K562 (cell line): Measurements from ENCODE around the gene ABT1. TPM values are rescaled to one million over a fixed set of nuclear protein-coding genes. Genes with fewer than 3 reads are reported as not detected.
A peak's percentile ranks its signal among the peaks of the same experiment; 100 is the strongest.

Source experiments
- BRD4 ChIP-seq: fragments of 200-600 bp; sonication (generic); IDR thresholded peaks from 2 replicates; pipeline ENCODE4 v1.6.1; 2017; ENCODE audit warnings: inconsistent platforms
- CBFA2T3 ChIP-seq: fragments of 450-650 bp; IDR thresholded peaks from 2 replicates; pipeline ENCODE4 v1.6.1; 2017
- CREM ChIP-seq: IDR thresholded peaks from 2 replicates; pipeline ENCODE4 v1.6.1; 2014; ENCODE audit warnings: antibody characterized with exemption, low read depth
- FIP1L1 ChIP-seq: fragments of 200-400 bp; formaldehyde crosslinking; IDR thresholded peaks from 2 replicates; pipeline ENCODE4 v1.6.1; 2018; ENCODE audit warnings: mild to moderate bottlenecking, low read depth, low read length; ENCODE audit not compliant: poor library complexity, severe bottlenecking
- FOXK2 ChIP-seq, 2 experiments: fragments of 450-650 bp; IDR thresholded peaks in 1 of 2; conservative IDR thresholded peaks in 1 of 2; 2 replicates each; pipeline ENCODE4 v1.6.1; 2016; ENCODE audit warnings: low read depth in 2 of 2, mild to moderate bottlenecking in 1 of 2
- GTF2B ChIP-seq: IDR thresholded peaks from 2 replicates; pipeline ENCODE4 v1.6.1; 2011; ENCODE audit not compliant: insufficient read length; ENCODE audit errors: extremely low read depth
- HBP1 ChIP-seq: fragments of 450-650 bp; formaldehyde crosslinking; IDR thresholded peaks from 2 replicates; pipeline ENCODE4 v1.4.0; 2022; ENCODE audit warnings: missing genetic modification characterization
- HDAC1 ChIP-seq, 2 experiments: fragments of 450-650 bp; IDR thresholded peaks; 2 replicates each; pipeline ENCODE4 v1.6.1; 2016 to 2017; ENCODE audit warnings: inconsistent platforms in 1 of 2, mild to moderate bottlenecking in 1 of 2, moderate library complexity in 1 of 2
- MLX ChIP-seq, 2 experiments: fragments of 450-650 bp in 1 of 2; sonication (generic) in 1 of 2; formaldehyde crosslinking; conservative IDR thresholded peaks; 2 replicates each; pipeline versions ENCODE4 v1.4.0 to v1.8.1; 2020 to 2022; ENCODE audit warnings: mild to moderate bottlenecking in 1 of 2, missing genetic modification reagents in 1 of 2
- NCOA6 ChIP-seq: fragments of 450-650 bp; IDR thresholded peaks from 2 replicates; pipeline ENCODE4 v1.6.1; 2017; ENCODE audit warnings: mild to moderate bottlenecking
- NR2C2 ChIP-seq, 2 experiments: fragments of 200-800 bp in 1 of 2; sonication (Bioruptor generic) in 1 of 2; sonication (generic) in 1 of 2; formaldehyde crosslinking in 1 of 2; IDR thresholded peaks; 2 replicates each; pipeline versions ENCODE4 v1.6.1 to v1.8.0; 2016 to 2022; ENCODE audit warnings: mild to moderate bottlenecking in 1 of 2, missing compliant biosample characterization in 1 of 2, missing genetic modification characterization in 1 of 2, missing genetic modification reagents in 1 of 2
- POLR2AphosphoS5 ChIP-seq: IDR thresholded peaks from 2 replicates; pipeline ENCODE4 v1.6.1; 2011; ENCODE audit warnings: mild to moderate bottlenecking, low read depth, low read length, moderate library complexity; ENCODE audit not compliant: control insufficient read depth, insufficient read depth
- RBM25 ChIP-seq: fragments of 200-400 bp; formaldehyde crosslinking; IDR thresholded peaks from 2 replicates; pipeline ENCODE4 v1.6.1; 2018; ENCODE audit warnings: low read length, low read depth, moderate library complexity; ENCODE audit not compliant: severe bottlenecking
- SMARCA4 ChIP-seq: fragments of 450-650 bp; IDR thresholded peaks from 2 replicates; pipeline ENCODE4 v1.6.1; 2016
- TCF3 ChIP-seq: sonication (generic); formaldehyde crosslinking; IDR thresholded peaks from 2 replicates; pipeline ENCODE4 v1.4.0; 2020; ENCODE audit warnings: mild to moderate bottlenecking, missing genetic modification reagents
- TCFL5 ChIP-seq: fragments of 250-450 bp; sonication (Bioruptor Pico); conservative IDR thresholded peaks from 2 replicates; pipeline ENCODE4 v1.6.1; 2021; ENCODE audit warnings: mild to moderate bottlenecking, moderate library complexity, matching md5 sums
- ZMIZ1 ChIP-seq, 2 experiments: fragments of 150-350 bp in 1 of 2; IDR thresholded peaks; 2 replicates each; pipeline ENCODE4 v1.6.1; 2012 to 2016; ENCODE audit warnings: low read depth in 2 of 2, low read length in 2 of 2, mild to moderate bottlenecking in 1 of 2, moderate library complexity in 1 of 2
- ZNF274 ChIP-seq: IDR thresholded peaks from 2 replicates; pipeline ENCODE4 v1.6.1; 2011; ENCODE audit warnings: low read depth, mild to moderate bottlenecking, low read length, moderate library complexity, borderline replicate concordance
- polyA plus RNA-seq, 8 experiments: library from polyadenylated mRNA; depleted of rRNA in 4 of 8; stranded (reverse) in 5 of 8; unstranded in 3 of 8; fragments of >200 nt; fragmentation: Nextera tagmentation in 2 of 8; fragmentation: Illumina TruSeq in 1 of 8; extraction: Ambion mirVana in 2 of 8; extraction: Trizol in 1 of 8; gene quantifications; 2 replicates each; pipeline versions ENCODE4 v1.2.1 to v1.2.3, GENCODE V29; 2011 to 2014; ENCODE audit warnings: inconsistent platforms in 1 of 8, missing spikeins in 1 of 8
- total RNA-seq, 7 experiments: library from RNA; depleted of rRNA in 6 of 7; stranded (reverse); fragments of >200 nt in 6 of 7; fragmentation: Illumina TruSeq in 2 of 7; extraction: Trizol in 2 of 7; gene quantifications; 2 replicates each; pipeline versions ENCODE4 v1.2.1 to v1.2.3, GENCODE V29; 2011 to 2021; ENCODE audit warnings: low replicate concordance in 1 of 7

Gene ABT1
- total and polyA plus RNA-seq, 9 of the 15 experiments (the other 6 are each of a cell fraction or from before 2014, with no cell fraction given): 8.8 to 52.7 (median 40.7) TPM

- TF ChIP-seq POLR2AphosphoS5: no peak
- TF ChIP-seq MLX (CRISPR knock-in tag; conservative IDR thresholded peaks at IDR 0.05): no peak
- TF ChIP-seq CBFA2T3: no peak
- TF ChIP-seq BRD4: no peak
- TF ChIP-seq RBM25: no peak
- TF ChIP-seq HBP1: no peak
- TF ChIP-seq ZMIZ1 (IDR thresholded peaks at IDR 0.05; ENCODE audit: low read depth in 2 of 2, low read length in 2 of 2): no peak; a peak in 1 of 4 replicates
- no peak for TF ChIP-seq TCFL5 (CRISPR knock-in tag)
- no peak for TF ChIP-seq NCOA6
- TF ChIP-seq FOXK2 (conservative IDR thresholded peaks at IDR 0.05 in 1 of 2, IDR thresholded peaks at IDR 0.05 in 1 of 2; ENCODE audit: low read depth in 2 of 2): peak in 1 of 2 experiments; percentile 51; a peak in 1 of 4 replicates
- no peak for TF ChIP-seq GTF2B
- no peak for TF ChIP-seq NR2C2 (CRISPR knock-in tag; IDR thresholded peaks at IDR 0.05)
- TF ChIP-seq NR2C2 (tag; IDR thresholded peaks at IDR 0.05): no peak
- no peak for TF ChIP-seq CREM
- no peak for TF ChIP-seq ZNF274
- no peak for TF ChIP-seq FIP1L1
- no peak for TF ChIP-seq HDAC1 (IDR thresholded peaks at IDR 0.05)
- no peak for TF ChIP-seq TCF3 (CRISPR knock-in tag)
- no peak for TF ChIP-seq SMARCA4
Observed at GRCh38 chr6:26607434-26608230, 10.9 kb downstream of the ABT1 start (continued).
